Stimulated activated naive CD4-positive, alpha-beta T cell (primary cell): ENCODE results near the gene NRARP.
A peak's percentile ranks its signal among the peaks of the same experiment; 100 is the strongest.

Experiments used
- DNase-seq, 6 experiments: peaks; one replicate each; lab custom pipeline; 2025; lab: John Stamatoyannopoulos, UW

NRARP gene

DNA sequence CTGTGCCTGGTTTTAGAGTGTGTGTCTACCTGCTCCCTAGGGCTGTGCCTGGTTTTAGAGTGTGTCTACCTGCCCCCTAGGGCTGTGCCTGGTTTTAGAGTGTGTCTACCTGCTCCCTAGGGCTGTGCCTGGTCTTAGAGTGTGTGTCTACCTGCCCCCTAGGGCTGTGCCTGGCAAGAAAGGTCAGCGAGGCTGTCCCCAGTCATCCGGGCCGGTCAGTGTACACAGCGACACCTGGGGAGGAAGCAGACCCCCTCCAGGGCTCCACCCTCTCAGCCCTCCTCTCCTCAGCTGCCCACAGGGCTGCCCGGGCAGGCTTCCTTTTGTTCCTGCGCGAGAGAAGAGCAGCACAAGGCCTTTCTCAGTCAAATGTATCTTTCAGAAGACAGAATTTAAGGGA, 4.1 kb downstream of the NRARP start:
- no peak for DNase-seq

- DNase-seq: no peak
Observed at GRCh38 chr9:137296670-137297664, 5.1 kb downstream of the NRARP start.

DNA sequence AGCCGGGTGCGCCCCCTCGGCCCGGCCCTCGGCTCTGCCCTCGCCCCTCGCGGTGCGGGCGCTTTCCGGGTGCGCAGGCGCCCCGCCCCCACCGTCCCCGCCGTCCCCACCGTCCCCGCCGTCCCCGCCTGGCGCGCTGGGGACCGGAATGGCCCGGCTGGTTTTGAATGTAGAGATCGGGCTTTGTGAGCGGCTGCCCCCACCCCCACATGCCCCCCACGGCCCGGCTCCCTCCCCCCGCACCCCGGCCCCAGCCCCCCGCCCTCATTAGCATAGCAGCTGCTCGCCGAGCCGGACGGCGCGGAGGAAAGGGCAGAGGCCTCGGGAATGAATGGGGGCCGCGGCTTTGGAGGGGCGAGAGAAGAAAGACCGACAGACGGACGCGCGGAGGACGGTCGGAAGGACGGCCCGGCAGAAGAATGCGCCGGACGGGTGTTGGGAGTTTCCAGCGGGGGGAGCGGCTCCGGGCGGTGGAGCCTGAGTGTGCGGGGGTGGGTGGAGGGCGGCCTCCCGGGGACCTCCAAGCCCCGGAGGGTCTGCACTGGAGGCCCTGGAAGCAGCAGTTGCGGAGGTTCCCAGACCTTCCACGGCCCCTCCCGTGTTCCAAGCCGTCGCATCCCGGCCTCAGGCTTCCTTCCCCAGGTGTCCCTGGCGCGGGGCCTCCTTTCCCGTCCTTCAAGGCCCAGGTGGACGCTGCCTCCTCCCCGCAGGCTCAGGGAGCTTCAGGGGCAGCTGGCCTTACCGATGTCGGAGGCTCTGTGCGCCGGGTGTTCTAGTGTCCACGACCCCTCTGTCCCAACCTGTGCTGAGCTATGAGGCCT, 6.0 kb downstream of the NRARP start:
- no peak for DNase-seq

- DNase-seq: peak in 3 of 6 experiments; percentile 45 to 53 (median 50)
Observed at GRCh38 chr9:137295238-137295811, 6.7 kb downstream of the NRARP start.

GRCh38 chr9:137294681-137295237, 7.3 kb downstream of the NRARP start:
- peak in 2 of 6 experiments; percentile 30 to 31 for DNase-seq

- no peak for DNase-seq
Observed at GRCh38 chr9:137294091-137294680, 7.9 kb downstream of the NRARP start.

- no peak for DNase-seq
Observed at GRCh38 chr9:137293482-137294090, 8.5 kb downstream of the NRARP start.

DNA sequence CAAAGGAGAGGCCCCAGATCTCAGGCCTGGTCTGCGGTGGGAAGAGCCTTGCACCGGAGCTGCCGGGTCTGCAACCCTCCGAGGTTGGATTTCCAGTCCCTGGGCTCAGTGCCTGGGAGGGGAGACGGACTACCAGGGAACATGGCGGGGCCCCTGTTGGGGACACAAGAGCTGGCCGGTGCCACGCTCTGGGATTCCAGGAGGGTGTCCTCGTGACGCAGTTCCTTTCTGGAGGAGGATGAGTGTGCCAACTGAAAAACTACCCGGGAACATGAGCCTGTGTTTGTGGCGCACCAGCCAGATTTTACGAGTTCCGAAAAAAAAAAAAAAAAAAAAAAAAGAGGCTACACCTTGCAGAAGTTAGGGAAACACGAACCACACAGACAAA, 9.0 kb downstream of the NRARP start:
- DNase-seq: no peak

DNA sequence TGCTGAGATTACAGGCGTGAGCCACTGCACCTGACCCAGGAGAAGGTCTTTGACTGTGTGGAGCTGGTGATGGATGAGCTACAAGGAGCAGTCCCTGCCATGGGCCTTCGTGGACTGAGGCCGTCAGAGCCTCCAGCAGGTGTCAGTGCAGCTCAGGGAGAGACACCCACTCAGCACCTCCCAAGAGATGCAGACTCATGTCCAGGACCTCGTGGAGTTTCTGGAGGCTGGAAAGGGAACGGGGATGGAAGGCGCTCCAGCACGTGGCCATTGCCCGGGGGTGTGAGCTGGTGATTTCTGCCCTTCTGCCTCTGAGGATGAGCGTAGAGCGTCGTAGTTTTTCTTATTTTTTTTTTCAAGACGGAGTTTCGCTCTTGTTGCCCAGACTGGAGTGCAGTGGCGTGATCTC, 15.1 kb downstream of the NRARP start:
- DNase-seq: no peak

DNA sequence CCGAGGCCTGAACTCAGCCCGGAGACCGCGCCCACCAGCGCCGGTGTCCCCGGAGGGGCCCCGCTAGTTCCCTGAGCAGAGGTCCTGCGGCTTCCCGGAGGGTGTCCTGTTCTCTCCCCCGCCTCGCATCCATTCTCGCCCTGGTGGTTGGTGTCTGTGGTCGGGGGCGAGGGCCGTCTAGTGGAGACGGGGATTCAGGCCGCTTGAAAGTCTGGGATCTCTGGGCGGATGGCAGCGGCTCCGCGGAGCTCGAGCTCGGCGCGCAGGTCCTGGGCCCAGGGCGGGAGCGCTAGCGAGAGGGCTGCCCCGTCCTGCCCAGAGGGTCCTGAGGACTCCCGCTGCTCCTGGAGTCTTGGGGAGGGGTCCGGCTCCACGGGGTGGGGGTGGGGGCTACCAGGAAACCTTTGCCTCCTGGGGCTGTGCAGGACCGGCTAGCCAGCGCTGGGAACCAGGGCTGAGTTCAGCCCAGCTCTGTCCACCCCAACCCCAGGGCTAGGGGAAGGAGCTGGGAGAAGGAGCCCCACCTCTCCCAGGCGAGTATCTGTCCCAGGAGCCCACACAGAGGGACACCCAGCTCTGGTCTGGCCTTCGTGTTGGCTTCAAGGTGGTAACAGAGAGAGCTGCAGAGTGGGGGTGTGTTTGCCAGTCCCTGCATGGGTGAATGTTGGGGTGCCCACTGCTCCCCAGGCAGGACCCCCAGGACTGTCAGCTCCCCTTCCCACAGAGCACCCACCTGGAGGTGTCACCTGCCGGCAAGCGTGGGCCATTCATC, 20.5 kb downstream of the NRARP start:
- DNase-seq: no peak

DNA sequence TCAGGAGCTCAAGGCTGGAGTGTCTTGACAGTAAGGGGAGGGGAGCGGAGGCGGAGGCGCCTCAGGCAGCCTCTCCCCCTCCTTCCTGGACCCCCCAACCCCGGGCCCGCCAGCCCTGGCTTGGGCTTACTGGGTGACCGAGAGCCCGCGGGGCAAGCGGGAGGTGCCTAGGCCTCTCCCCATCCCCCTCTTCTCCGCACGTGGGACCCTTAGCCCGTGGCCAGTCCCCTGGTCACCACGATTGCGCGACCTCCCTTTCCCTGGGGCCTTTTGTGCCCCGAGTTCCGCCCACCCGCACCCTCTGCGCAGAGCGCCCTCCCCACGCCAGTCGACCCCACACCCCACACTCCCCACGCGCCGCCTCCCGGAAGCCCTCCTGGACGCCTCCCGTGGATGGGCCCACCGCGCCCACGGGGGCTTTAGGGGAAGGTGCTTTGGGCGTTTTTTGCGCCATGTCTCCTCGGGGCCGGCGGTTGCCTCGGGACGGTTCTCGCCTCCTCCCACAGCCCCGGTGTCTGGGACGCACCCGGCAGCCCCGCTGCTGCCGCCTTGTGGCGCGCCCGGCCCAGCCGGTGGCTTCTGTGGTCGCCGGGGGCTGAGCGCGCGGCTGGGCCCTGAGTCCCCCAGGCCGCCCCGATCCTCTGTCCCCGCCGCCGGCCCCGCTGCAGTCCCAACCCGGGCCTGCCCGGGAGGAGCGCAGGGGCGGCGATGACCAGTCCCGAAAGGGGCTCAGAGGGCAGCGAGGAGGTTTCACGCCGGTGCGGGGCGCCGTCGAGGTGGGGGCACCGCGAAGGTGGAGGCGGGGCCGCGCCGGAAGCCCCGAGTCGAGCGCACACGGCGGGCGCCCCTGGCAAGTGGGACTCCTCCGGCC, 21.4 kb downstream of the NRARP start:
- DNase-seq: no peak

DNA sequence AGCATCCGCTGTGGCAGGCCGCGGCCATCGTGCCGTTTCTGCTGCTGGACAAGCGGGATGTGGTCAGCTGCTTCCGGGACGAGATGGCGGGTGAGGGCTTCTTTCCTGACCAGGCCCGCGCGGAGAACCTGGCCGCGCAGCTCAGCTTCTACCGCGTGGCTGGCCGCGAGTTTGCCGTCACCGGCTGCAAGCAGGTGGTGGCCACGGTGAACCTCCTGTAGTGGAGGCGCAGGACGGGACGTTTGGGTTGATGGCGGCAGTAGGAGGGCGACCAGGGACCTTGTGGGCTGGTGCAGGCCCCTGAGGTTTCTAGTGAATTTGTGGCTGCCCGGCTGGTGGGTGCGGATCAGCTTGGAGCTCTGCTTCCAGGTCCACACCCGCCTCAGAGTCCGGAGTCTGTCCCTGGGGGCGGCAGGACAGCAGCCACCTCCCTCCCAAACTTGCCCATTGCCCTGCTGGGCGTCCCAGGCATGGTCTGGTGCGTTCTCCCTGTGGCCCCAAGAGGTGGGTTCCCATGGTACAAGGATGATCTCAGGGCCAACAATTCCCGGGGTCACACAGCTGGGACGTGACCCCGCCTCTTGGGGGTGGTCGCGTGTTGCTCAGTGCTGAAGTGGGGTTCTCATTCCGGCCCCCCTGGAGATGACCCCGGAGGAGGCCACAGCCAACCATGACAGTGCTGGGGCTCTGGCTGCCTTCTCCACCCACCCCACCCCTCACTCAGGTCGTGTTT, 22.2 kb downstream of the NRARP start:
- no peak for DNase-seq

DNA sequence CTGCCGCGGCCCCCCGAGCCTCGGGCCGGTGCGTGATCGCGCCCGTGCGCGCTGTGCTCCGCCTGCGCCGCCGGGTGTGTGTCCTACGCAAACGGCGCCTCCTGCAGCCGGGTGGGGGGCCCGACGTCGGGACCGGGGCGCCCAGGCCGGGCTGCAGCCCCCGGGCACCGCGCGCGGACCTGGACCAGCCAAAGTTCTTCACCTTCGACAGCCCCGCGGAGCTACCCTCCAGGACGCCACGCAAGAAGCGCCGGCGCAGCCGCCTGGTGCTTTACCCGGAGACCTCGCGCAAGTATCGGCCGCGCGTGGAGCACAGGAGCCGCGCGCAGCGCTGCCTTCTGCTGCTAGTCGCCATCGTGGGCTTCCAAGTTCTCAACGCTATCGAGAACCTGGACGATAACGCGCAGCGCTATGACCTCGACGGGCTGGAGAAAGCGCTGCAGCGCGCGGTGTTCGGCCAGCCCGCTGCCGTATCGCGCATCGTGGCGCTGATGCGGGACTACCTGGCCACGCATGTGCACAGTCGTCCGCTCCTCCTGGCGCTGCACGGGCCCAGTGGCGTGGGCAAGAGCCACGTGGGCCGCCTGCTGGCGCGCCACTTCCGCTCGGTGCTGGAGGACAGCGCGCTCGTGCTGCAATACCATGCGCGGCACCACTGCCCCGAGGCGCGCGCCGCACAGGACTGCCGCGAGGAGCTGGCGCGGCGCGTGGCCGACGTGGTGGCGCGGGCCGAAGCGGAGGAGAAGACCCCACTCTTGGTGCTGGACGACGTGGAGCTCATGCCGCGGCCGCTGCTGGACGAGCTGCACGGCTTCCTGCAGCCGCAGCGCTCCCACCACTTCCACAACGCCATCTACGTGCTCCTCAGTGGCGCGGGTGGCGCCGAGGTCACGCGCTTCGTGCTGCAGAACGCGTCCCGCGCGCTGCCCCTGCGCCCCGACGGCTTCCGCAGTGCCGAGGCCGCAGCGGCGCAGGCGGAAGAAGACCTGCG, 23.1 kb downstream of the NRARP start:
- DNase-seq: no peak

DNA sequence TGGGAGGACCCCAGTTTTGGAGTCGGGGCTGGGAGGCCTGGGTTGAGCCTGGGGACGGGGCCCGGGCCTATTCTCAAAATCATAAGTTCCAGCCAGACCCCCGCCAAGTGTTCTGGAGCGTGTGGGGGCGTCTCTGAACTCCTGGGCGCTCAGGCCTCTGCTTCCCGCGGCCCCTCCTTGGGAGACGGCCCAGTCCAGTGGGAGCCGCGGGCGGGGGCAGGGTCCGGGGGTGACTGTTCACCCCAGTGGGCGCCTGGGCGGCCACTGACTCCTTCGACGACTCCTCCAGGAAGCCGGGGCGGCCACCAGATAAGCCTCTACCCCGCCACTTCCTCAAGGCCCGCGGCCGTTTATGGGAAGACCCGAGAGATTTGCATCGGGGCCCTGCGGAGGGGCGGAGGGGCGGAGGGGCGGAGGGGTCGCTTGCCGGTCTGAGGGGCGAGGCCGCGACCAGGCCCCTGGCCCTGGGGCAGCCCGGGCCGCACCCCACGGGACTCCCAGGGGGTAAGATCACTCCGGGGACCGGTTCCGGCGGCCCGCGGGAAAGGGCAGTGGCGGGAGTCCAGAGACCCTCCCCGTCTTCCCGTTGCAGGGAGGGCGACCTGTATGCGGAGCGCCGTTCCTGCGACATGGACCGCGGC, 23.9 kb downstream of the NRARP start:
- DNase-seq: peak in 1 of 6 experiments; percentile 8

DNA sequence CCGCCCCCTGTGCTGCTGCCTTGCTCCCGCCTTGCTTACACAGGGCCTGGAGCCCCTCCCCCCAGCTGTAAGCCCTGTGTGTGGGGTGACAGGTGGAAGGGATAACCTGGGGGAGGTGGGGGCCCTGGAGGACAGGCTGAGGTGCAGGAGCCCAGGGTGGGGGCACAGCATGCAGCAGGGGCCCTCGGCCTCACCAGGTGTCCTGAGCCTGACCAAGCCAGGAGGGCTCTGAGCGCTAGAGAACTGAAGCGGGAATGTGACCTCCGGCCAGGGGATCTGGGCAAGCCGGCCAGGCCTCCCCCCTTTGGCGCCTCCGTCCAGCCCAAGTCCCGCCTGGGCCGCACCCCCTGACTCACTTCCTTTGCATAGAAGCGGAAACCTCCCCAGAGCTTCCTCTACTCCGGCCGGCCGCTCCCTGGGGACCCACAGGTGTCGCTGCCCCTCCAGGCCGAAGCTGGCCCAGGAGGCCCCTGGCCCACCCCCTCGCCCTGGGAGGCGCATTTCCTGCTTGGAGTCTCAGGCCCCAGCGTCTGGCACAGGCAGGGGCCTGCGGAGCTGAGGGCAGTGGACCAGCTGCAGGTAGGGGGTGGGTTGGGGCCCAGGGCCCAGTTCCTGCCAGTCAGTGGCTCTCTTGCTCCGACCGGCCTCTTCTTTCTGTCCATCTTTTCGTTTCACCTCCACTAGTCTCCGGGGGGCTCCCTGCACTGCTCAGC, 24.6 kb downstream of the NRARP start, which contains the start of gene TOR4A:
Gene TOR4A, plus strand, starts transcription at position 398 of the 713 bp plus-strand sequence. CDS start 964 bp downstream, outside the sequence.
- DNase-seq: no peak
